GM12801 (cell line): ENCODE data around the gene LCE2D.
"Not testable (repeated sequence)": the region's sequence is repeated elsewhere in the genome, so short reads cannot be mapped to it uniquely, and the experiment has no call there.

ENCODE experiments used
- TF ChIP-seq, protein P1 (sequence below): IDR thresholded peaks from one replicate; pipeline ENCODE4 v1.5.1; 2011; ENCODE audit warnings: control low read depth; ENCODE audit not compliant: insufficient read length; ENCODE audit errors: extremely low read depth

Gene LCE2D

DNA sequence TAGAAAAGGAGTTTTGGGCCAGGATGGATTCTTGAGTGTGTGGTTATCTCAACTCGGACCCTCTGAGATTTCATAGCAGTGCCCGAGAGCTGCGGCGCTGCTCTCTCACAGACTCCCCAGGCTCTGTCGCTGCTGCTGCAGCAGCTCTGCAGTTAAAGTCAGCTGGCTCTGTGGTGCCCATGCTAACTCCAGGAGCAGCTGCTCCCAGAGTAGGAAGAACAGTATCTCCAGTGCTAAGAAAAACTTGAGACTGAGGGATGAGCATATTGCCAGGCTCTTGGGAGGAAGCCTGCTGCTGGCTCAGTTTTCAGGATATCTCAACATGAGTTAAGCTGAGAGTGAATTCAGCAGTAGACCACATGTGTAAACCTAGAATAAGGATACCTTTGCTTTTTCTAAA, 4.5 kb downstream of the LCE2D start:
- TF ChIP-seq, protein P1, sequence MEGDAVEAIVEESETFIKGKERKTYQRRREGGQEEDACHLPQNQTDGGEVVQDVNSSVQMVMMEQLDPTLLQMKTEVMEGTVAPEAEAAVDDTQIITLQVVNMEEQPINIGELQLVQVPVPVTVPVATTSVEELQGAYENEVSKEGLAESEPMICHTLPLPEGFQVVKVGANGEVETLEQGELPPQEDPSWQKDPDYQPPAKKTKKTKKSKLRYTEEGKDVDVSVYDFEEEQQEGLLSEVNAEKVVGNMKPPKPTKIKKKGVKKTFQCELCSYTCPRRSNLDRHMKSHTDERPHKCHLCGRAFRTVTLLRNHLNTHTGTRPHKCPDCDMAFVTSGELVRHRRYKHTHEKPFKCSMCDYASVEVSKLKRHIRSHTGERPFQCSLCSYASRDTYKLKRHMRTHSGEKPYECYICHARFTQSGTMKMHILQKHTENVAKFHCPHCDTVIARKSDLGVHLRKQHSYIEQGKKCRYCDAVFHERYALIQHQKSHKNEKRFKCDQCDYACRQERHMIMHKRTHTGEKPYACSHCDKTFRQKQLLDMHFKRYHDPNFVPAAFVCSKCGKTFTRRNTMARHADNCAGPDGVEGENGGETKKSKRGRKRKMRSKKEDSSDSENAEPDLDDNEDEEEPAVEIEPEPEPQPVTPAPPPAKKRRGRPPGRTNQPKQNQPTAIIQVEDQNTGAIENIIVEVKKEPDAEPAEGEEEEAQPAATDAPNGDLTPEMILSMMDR = no peak

DNA sequence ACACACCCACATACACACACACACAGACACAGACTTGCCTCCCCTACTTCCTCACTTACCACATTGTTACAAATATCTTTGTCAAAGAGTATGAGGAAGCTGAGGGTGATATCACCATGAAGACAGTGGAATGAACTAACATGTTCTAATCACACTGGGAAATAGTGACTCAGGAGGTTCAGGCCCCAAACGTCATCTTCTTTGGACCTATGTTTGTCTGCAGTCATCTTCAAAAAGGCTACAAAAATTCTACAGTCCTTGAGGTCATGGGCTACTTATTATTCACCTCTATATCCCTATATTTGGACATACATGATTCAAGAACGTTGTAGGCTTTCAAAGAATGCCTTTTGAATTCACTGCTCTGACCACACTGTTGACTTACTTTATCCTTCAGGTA, 9.8 kb downstream of the LCE2D start:
- TF ChIP-seq, protein P1 = no peak

DNA sequence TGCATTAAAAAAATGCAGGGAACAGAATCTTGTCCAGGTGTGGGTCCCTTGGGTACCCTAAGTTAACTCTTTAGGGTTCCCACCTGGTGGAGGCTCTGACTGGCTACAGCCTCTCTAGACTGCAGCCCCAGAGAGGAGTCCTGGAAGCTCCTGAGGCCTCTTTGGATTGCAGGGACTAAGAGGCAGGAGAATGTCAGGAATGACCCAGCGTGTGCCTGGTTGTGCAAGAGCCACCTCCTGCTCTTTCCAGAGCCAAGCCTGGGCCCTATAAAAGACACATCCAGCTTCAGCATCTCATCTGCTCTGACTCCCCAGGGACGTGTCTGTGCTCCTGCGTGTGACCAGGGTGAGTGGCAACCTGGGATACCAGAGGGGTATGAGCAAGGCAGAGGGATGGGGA, 11.8 kb downstream of the LCE2D start, which contains the start of gene LCE2C:
Gene LCE2C (plus strand): TSS at position 297 of the 400 bp plus-strand sequence. CDS start 737 bp downstream, outside the sequence.
- TF ChIP-seq, protein P1 = not testable (repeated sequence)

DNA sequence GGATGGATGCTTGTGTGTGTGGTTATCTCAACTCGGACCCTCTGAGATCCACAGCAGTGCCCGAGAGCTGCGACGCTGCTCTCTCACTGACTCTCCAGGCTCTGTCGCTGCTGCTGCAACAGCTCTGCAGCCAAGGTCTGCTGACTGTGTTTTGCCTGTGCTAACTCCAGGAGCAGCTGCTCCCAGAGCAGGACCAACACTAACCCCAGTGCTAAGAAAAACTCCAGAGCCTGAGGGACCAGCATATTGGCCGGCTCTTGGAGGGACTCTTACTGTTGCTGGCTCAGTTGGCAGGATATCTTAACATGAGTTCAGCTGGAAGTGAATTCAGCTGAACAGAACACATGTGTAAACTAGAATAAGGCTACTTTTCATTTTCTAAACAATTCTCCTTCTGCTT, 16.3 kb downstream of the LCE2D start:
- TF ChIP-seq, protein P1 = no peak

DNA sequence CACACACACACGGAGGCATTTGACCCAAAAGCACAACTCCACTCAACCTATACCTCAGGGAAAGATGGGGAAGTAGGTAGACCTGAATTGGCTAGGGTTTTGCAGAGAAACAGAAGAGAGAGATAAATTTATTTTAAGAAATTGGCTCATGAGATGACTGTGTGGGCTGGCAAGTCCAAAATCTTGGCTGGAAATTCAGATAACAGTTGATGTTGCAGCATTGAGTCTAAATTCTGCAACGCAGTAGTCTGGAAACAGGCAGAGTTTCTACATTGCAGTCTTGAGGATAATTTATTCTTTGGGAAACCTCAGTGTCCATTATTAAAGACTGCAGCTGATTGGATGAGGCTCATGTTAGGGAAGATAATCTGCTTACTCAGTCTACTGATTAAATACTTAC, 18.4 kb downstream of the LCE2D start:
- TF ChIP-seq, protein P1 = no peak

DNA sequence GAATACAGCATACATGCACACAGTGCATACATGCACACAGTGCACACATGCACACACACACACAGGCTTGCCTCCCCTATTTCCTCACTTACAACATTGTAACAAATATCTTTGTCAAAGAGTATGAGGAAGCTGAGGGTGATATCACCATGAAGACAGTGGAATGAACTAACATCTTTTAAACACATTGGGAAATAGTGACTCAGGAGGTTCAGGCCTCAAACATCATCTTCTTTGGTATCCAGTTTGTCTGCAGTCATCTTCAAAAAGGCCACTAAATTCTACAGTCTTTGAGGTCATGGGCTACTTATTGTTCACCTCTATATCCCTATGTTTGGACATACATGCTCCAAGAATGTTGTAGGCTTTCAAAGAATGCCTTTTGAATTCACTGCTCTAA, 20.7 kb downstream of the LCE2D start:
- TF ChIP-seq, protein P1 = no peak

DNA sequence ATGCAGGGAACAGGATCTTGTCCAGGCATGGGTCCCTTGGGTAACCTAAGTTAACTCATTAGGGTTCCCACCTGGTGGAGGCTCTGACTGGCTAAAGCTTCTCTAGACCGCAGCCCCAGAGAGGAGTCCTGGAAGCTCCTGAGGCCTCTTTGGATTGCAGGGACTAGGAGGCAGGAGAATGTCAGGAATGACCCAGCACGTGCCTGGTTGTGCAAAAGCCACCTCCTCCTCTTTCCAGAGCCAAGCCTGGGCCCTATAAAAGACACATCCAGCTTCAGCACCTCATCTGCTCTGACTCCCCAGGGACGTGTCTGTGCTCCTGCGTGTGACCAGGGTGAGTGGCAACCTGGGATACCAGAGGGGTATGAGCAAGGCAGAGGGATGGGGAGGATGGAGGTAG, 22.6 kb downstream of the LCE2D start, which contains the start of gene LCE2B:
Gene LCE2B (plus strand): TSS at position 301 of the 400 bp plus-strand sequence. CDS start 721 bp downstream, outside the sequence.
- TF ChIP-seq, protein P1 = not testable (repeated sequence)
